Measurements from ENCODE around the gene CAMSAP3. TPM values are rescaled to one million over a fixed set of nuclear protein-coding genes. Genes with fewer than 3 reads are reported as not detected.

The CAMSAP3 gene
- total RNA-seq, 2 donors from 2014 or later: 0.85 TPM; not detected in 1

DNA sequence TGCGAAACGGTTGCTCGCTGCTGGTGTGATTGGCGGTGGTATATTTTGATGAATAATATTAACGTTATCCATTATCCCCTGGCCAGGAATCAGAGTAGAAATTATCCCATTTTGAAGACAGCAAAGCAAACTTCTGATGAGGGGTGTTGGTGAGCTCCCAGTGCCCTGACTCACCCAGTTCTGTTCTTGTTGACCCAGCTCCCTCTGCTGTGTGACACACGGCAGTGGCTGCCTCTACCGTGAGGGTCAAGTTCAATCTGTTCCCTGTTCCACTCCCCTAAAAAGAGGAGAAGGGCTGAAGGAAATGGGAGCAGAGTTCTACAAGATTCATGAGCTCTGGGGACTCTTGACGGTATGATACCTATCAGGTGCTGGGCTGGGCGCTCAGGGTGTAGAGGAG is 2.0 kb downstream of the CAMSAP3 start:
- ATAC-seq (ENCODE audit: insufficient number of reproducible peaks, low FRiP score, low read depth) (no peak), DNase-seq (ENCODE audit: low spot score) (no peak)
- H3K4me1 ChIP-seq (ENCODE audit: control insufficient read depth in 1 of 2, low read depth in 2 of 2): peaks cover 0 to 5% of the 10 kb centered on the region in 2 donors
- TF ChIP-seq, protein P1, sequence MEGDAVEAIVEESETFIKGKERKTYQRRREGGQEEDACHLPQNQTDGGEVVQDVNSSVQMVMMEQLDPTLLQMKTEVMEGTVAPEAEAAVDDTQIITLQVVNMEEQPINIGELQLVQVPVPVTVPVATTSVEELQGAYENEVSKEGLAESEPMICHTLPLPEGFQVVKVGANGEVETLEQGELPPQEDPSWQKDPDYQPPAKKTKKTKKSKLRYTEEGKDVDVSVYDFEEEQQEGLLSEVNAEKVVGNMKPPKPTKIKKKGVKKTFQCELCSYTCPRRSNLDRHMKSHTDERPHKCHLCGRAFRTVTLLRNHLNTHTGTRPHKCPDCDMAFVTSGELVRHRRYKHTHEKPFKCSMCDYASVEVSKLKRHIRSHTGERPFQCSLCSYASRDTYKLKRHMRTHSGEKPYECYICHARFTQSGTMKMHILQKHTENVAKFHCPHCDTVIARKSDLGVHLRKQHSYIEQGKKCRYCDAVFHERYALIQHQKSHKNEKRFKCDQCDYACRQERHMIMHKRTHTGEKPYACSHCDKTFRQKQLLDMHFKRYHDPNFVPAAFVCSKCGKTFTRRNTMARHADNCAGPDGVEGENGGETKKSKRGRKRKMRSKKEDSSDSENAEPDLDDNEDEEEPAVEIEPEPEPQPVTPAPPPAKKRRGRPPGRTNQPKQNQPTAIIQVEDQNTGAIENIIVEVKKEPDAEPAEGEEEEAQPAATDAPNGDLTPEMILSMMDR (IDR thresholded peaks at IDR 0.05): no peak
- H3K36me3 ChIP-seq: no peaks in the 10 kb centered on the region
- peaks cover 6% of the 10 kb centered on the region for H3K27me3 ChIP-seq (replicated peaks; ENCODE audit: insufficient read depth)
- no peak overlapping the region for H3K4me3 ChIP-seq
- no peaks in the 10 kb centered on the region for H3K9me3 ChIP-seq
- H3K27ac ChIP-seq: no peak overlapping the region

DNA sequence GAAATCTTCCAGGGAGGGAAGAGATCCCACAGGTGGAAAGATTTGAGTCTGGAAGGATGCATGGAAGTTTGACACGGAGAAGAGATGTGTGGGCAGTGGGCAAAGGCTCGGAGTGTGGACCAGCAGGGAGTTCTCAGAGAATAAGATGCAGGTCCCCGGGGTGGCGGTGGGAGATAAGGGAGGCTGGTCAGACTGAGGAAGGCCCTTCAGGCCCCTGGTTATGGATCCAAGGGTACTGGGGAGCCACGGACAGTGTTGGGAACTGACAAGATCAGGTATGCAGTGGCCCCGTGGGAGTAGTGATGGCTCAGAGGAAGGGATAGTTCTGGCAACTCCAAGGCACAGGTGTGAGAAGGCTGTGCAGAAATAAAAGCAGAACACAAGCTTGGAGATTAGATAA is 2.5 kb downstream of the CAMSAP3 start:
- H3K9me3 ChIP-seq: no peaks in the 10 kb centered on the region
- H3K4me3 ChIP-seq: no peak overlapping the region
- no peaks in the 10 kb centered on the region for H3K36me3 ChIP-seq
- DNase-seq (ENCODE audit: low spot score) (no peak), ATAC-seq (ENCODE audit: insufficient number of reproducible peaks, low FRiP score, low read depth) (no peak)
- no peak overlapping the region for H3K27ac ChIP-seq
- H3K27me3 ChIP-seq (replicated peaks; ENCODE audit: insufficient read depth): peaks cover 6% of the 10 kb centered on the region
- H3K4me1 ChIP-seq (ENCODE audit: control insufficient read depth in 1 of 2, low read depth in 2 of 2): peaks cover 0 to 5% of the 10 kb centered on the region in 2 donors
- TF ChIP-seq, protein P1 (IDR thresholded peaks at IDR 0.05): no peak

DNA sequence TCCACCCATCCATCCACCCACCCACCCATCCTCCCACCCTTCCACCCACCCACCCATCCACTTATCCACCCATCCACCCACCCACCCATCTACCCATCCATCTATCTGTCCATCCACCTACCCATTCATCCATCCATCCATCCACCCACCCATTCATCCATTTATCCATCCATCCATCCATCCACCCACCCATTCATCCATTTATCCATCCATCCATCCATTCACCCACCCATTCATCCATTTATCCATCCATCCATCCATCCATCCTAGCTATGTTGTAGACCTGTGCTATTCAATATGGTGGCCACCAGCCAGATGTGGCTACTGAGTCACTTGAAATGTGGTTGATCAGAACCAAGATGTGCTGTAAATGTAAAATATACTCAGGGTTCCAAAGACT is 5.1 kb downstream of the CAMSAP3 start:
- no peaks in the 10 kb centered on the region for H3K9me3 ChIP-seq
- H3K4me3 ChIP-seq: no peak overlapping the region
- H3K27me3 ChIP-seq (replicated peaks; ENCODE audit: insufficient read depth): peaks cover 6% of the 10 kb centered on the region
- ATAC-seq (ENCODE audit: insufficient number of reproducible peaks, low FRiP score, low read depth) (no peak), DNase-seq (ENCODE audit: low spot score) (no peak)
- H3K4me1 ChIP-seq (ENCODE audit: control insufficient read depth in 1 of 2, low read depth in 2 of 2): peaks cover 0 to 5% of the 10 kb centered on the region in 2 donors
- no peak overlapping the region for H3K27ac ChIP-seq
- TF ChIP-seq, protein P1 (IDR thresholded peaks at IDR 0.05): no peak
- no peaks in the 10 kb centered on the region for H3K36me3 ChIP-seq

DNA sequence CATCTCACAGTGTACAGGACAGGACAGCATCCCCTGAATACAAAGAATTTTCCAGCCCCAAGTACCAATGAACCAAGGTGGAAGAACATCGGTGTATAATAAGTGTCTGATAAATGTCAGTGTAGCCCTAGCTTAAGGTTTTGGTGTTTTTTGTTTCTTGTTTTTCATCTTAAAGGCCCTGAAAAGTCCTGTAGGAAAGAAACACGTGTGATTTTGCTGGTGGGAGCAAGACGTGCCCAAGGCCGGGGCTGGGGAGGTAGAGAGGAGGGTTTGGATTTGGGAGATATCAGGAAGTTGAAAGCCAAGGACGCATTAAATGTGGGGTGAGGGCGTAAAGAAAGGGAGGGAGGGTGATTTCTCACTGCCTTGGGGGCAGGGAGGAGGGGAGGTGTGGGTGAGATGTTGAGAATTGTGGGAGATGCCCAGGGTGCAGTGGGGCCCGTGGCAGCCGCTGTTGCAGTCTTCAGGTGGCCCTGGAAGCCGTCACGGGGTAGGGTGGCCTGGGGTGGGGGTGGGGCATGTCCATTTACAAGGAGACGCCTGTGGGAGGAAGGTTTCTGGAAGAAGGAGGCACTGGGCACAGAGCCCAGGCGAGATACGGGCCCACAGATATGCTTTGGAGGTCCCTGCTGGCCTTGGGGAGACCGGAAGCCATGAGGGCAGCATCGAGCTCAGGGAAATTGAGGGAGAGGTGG is 6.7 kb downstream of the CAMSAP3 start:
- Histone ChIP-seq H3K4me3 (no peak overlapping the region), H3K4me1 (ENCODE audit: control insufficient read depth in 1 of 2, low read depth in 2 of 2) (no peaks in the 10 kb centered on the region), H3K27me3 (replicated peaks; ENCODE audit: insufficient read depth) (no peaks in the 10 kb centered on the region), H3K27ac (no peak overlapping the region), H3K36me3 (no peaks in the 10 kb centered on the region), H3K9me3 (no peaks in the 10 kb centered on the region)
- no peak for DNase-seq (ENCODE audit: low spot score)
- TF ChIP-seq, protein P1 (IDR thresholded peaks at IDR 0.05): no peak
- ATAC-seq (ENCODE audit: insufficient number of reproducible peaks, low FRiP score, low read depth): no peak

DNA sequence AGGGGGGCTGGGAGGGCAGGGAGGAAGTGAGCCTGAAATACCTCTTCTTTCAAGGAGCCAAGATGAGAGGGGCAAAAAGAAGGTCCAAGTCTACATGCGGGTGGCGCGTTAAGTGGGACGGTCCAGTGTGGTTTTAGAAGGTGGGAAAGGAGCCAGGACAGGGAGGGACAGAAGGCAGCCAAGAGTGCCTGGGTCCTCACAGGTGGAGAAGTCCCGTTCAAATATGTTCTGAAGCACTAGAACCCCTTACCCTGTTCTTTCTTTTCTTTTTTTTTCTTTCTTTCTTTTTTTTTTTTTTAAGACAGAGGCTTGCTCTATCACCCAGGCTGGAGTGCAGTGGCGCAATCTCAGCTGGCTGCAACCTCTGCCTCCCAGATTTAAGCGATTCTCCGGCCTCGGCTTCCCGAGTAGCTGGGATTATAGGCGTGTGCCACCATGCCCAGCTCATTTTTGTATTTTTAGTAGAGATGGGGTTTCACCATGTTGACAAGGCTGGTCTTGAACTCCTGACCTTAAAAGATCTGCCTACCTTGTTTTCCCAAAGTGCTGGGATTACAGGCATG is 7.4 kb downstream of the CAMSAP3 start:
- no peaks in the 10 kb centered on the region for H3K4me1 ChIP-seq (ENCODE audit: control insufficient read depth in 1 of 2, low read depth in 2 of 2)
- no peak overlapping the region for H3K4me3 ChIP-seq
- no peaks in the 10 kb centered on the region for H3K9me3 ChIP-seq
- H3K27me3 ChIP-seq (replicated peaks; ENCODE audit: insufficient read depth): no peaks in the 10 kb centered on the region
- DNase-seq (ENCODE audit: low spot score) (no peak), ATAC-seq (ENCODE audit: insufficient number of reproducible peaks, low FRiP score, low read depth) (no peak)
- no peak overlapping the region for H3K27ac ChIP-seq
- TF ChIP-seq, protein P1 (IDR thresholded peaks at IDR 0.05): no peak
- H3K36me3 ChIP-seq: no peaks in the 10 kb centered on the region

Data from thoracic aorta (tissue), 2 donors.